ENCODE data around the gene ZSCAN5B. TPM values are rescaled to one million over a fixed set of nuclear protein-coding genes. Genes with fewer than 3 reads are reported as not detected.
"Not testable (repeated sequence)": the region's sequence is repeated elsewhere in the genome, so short reads cannot be mapped to it uniquely, and the experiment has no call there.

The ZSCAN5B gene
- total and polyA plus RNA-seq, 2 donors (not counting 1 experiment from before 2014, with no cell fraction given): not detected

DNA sequence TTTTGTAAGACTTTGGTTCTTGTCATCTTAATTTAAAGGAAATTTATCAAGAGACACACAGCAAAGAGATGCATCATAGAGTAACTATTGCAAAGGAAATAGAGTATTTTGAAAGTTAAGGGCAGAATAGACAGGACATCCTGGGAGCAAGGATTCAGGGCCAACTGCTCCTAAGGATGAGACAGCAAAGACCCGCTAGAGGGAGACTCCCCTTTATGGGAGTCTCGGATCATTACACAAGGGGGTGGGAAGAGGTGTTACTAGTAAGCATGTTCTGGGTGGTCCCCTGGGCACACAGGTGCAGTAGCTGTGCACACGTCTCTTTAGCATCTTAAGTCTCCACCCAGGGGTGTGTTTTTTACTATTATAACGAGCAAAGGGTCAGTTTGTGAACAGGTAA lies 14.1 kb upstream of the ZSCAN5B start:
- ATAC-seq (ENCODE audit: low read depth) (no peak), DNase-seq (no peak)
- Mint-ChIP-seq H3K4me3 (no peak overlapping the region), H3K27ac (no peak overlapping the region), H3K4me1 (no peaks in the 10 kb centered on the region), H3K9me3 (ENCODE audit: insufficient read depth) (no peaks in the 10 kb centered on the region), H3K27me3 (peaks cover 19% of the 10 kb centered on the region)
- intact Hi-C loops (cut with micrococcal nuclease): no loop called here
- Histone ChIP-seq H2AFZ (ENCODE audit: insufficient read depth, low read depth, low read length, poor library complexity, severe bottlenecking) (no peak overlapping the region), H3K79me2 (ENCODE audit: control insufficient read depth, insufficient read depth, low read length) (no peaks in the 10 kb centered on the region), H3K4me3 (ENCODE audit: control extremely low read depth in 1 of 5, extremely low read depth in 1 of 5, insufficient read depth in 1 of 5, low read depth in 2 of 5, low read length in 4 of 5) (no peak overlapping the region), H3K9ac (ENCODE audit: low read length) (no peak overlapping the region), H3K27me3 (replicated peaks in 1 of 4; ENCODE audit: control extremely low read depth in 1 of 4, control insufficient read depth in 3 of 4, insufficient read depth in 4 of 4, low read length in 3 of 4) (peaks cover 0 to 3% (median under 1%) of the 10 kb centered on the region in 4 experiments), H3K4me1 (ENCODE audit: control insufficient read depth in 2 of 2, insufficient read depth in 2 of 2, low read length in 2 of 2) (no peaks in the 10 kb centered on the region), H3K36me3 (replicated peaks in 1 of 2; ENCODE audit: control extremely low read depth in 1 of 2, control insufficient read depth in 1 of 2, extremely low read depth in 1 of 2, insufficient read depth in 2 of 2, low read length in 1 of 2) (no peaks in the 10 kb centered on the region), H3K27ac (ENCODE audit: low read length in 2 of 2) (no peak overlapping the region), H4K20me1 (ENCODE audit: control insufficient read depth, insufficient read depth, low read length, poor library complexity, severe bottlenecking) (no peaks in the 10 kb centered on the region), H3K4me2 (replicated peaks; ENCODE audit: low read depth, low read length, poor library complexity, severe bottlenecking) (no peak overlapping the region), H3K9me3 (ENCODE audit: control extremely low read depth in 1 of 3, control insufficient read depth in 2 of 3, insufficient read depth in 1 of 3, low read length in 2 of 3) (no peaks in the 10 kb centered on the region)
- ChIA-PET CTCF (no interaction called here), POLR2A (no interaction called here)
- no peak for TF ChIP-seq EZH2 (IDR thresholded peaks at IDR 0.05; ENCODE audit: borderline replicate concordance, insufficient read depth, low read depth, low read length, poor library complexity, severe bottlenecking)
- TF ChIP-seq, protein P1, sequence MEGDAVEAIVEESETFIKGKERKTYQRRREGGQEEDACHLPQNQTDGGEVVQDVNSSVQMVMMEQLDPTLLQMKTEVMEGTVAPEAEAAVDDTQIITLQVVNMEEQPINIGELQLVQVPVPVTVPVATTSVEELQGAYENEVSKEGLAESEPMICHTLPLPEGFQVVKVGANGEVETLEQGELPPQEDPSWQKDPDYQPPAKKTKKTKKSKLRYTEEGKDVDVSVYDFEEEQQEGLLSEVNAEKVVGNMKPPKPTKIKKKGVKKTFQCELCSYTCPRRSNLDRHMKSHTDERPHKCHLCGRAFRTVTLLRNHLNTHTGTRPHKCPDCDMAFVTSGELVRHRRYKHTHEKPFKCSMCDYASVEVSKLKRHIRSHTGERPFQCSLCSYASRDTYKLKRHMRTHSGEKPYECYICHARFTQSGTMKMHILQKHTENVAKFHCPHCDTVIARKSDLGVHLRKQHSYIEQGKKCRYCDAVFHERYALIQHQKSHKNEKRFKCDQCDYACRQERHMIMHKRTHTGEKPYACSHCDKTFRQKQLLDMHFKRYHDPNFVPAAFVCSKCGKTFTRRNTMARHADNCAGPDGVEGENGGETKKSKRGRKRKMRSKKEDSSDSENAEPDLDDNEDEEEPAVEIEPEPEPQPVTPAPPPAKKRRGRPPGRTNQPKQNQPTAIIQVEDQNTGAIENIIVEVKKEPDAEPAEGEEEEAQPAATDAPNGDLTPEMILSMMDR (IDR thresholded peaks at IDR 0.05): no peak
- WGBS (ENCODE audit: insufficient coverage): 90% methylated on average over 2 of the region's 4 CpGs

DNA sequence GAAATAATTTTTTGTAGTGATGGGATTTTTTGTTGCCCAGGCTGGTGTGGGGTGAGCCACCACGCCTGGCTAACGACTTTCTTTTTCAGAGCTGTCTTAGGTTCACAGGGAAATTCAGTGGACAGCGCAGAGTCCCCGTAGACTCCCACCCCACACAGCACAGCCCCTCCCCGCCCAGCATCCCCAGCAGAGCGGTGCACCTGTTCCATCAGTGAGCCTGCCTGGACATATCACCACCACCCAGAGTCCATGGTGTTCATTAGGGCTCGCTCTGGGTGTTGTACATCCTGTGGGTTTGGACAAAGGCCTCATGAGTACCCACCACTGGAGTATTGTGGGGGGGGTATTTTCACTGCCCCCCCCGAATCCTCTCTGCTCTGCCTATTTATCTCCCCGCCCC lies 12.5 kb upstream of the ZSCAN5B start:
- H3K27me3 ChIP-seq (replicated peaks in 1 of 4; ENCODE audit: control extremely low read depth in 1 of 4, control insufficient read depth in 3 of 4, insufficient read depth in 4 of 4, low read length in 3 of 4); H3K79me2 ChIP-seq (ENCODE audit: control insufficient read depth, insufficient read depth, low read length); intact Hi-C loops (cut with micrococcal nuclease); H3K27ac ChIP-seq (ENCODE audit: low read length in 2 of 2); H3K4me3 ChIP-seq (ENCODE audit: control extremely low read depth in 1 of 5, extremely low read depth in 1 of 5, insufficient read depth in 1 of 5, low read depth in 2 of 5, low read length in 4 of 5); H3K4me3 Mint-ChIP-seq; H3K4me1 Mint-ChIP-seq; H3K9me3 ChIP-seq (ENCODE audit: control extremely low read depth in 1 of 3, control insufficient read depth in 2 of 3, insufficient read depth in 1 of 3, low read length in 2 of 3); DNase-seq; POLR2A ChIA-PET; H3K9me3 Mint-ChIP-seq (ENCODE audit: insufficient read depth); ATAC-seq (ENCODE audit: low read depth); H3K4me1 ChIP-seq (ENCODE audit: control insufficient read depth in 2 of 2, insufficient read depth in 2 of 2, low read length in 2 of 2); CTCF ChIA-PET; H3K36me3 ChIP-seq (replicated peaks in 1 of 2; ENCODE audit: control extremely low read depth in 1 of 2, control insufficient read depth in 1 of 2, extremely low read depth in 1 of 2, insufficient read depth in 2 of 2, low read length in 1 of 2); H2AFZ ChIP-seq (ENCODE audit: insufficient read depth, low read depth, low read length, poor library complexity, severe bottlenecking); H3K4me2 ChIP-seq (replicated peaks; ENCODE audit: low read depth, low read length, poor library complexity, severe bottlenecking); H4K20me1 ChIP-seq (ENCODE audit: control insufficient read depth, insufficient read depth, low read length, poor library complexity, severe bottlenecking); H3K9ac ChIP-seq (ENCODE audit: low read length); H3K27ac Mint-ChIP-seq: not testable (repeated sequence)
- H3K27me3 Mint-ChIP-seq: peaks cover 16% of the 10 kb centered on the region
- WGBS (ENCODE audit: insufficient coverage): 93% methylated on average over 2 of the region's 9 CpGs

Data from B cell (primary cell).